Esophagus muscularis mucosa (tissue), 4 donors: ENCODE results near the gene EID3. TPM values are rescaled to one million over a fixed set of nuclear protein-coding genes. Genes with fewer than 3 reads are reported as not detected.
A peak's percentile ranks its signal among the peaks of the same experiment; 100 is the strongest.

ENCODE experiments used
- DNase-seq: peaks from one replicate; pipeline ENCODE4 v3.0.0-alpha.2; 2017; ENCODE audit errors: extremely low spot score
- H3K27ac ChIP-seq, 4 donors: fragments of 200-600 bp; sonication (generic); replicated peaks in 1 of 4; 1 replicate in 3 of 4; 2 replicates in 1 of 4; pipeline ENCODE4 v1.5.1; 2016 to 2019; ENCODE audit warnings: mild to moderate bottlenecking in 1 of 4
- H3K27me3 ChIP-seq, 4 donors: fragments of 200-600 bp; sonication (generic); one replicate each; pipeline versions ENCODE4 v1.5.1 to v1.6.0; 2016 to 2019
- H3K36me3 ChIP-seq, 4 donors: fragments of 200-600 bp; sonication (generic); one replicate each; pipeline ENCODE4 v1.5.1; 2016 to 2019
- H3K4me1 ChIP-seq, 4 donors: fragments of 200-600 bp; sonication (generic); one replicate each; pipeline ENCODE4 v1.5.1; 2016 to 2019
- H3K4me3 ChIP-seq, 4 donors: fragments of 200-600 bp; sonication (generic); 1 replicate in 2 of 4; 2 replicates in 2 of 4; pipeline ENCODE4 v1.5.1; 2016 to 2019; ENCODE audit warnings: mild to moderate bottlenecking in 4 of 4, moderate library complexity in 1 of 4
- H3K9me3 ChIP-seq, 4 donors: fragments of 200-600 bp; sonication (generic); 1 replicate in 3 of 4; 2 replicates in 1 of 4; pipeline ENCODE4 v1.5.1; 2016 to 2019
- CTCF ChIP-seq, 3 experiments: fragments of 200-600 bp in 2 of 3; fragments of 450-650 bp in 1 of 3; sonication (generic) in 2 of 3; IDR thresholded peaks; one replicate each; pipeline ENCODE4 v1.5.1; 2017 to 2019; ENCODE audit warnings: antibody characterized with exemption in 3 of 3, mild to moderate bottlenecking in 2 of 3, moderate library complexity in 1 of 3
- EP300 ChIP-seq: sonication (generic); formaldehyde crosslinking; IDR thresholded peaks from one replicate; pipeline ENCODE4 v1.6.1; 2017; ENCODE audit warnings: antibody characterized with exemption
- POLR2A ChIP-seq: fragments of 450-650 bp; IDR thresholded peaks from one replicate; pipeline ENCODE4 v1.6.1; 2017; ENCODE audit warnings: antibody characterized with exemption, moderate library complexity, mild to moderate bottlenecking, low read depth
- POLR2AphosphoS5 ChIP-seq, 2 donors: sonication (generic); formaldehyde crosslinking; IDR thresholded peaks; one replicate each; pipeline ENCODE4 v1.6.1; 2017; ENCODE audit warnings: antibody characterized with exemption in 2 of 2
- WGBS: methylation state at CpG from one replicate; pipeline ENCODE4 v1.1.5; 2018; 5-methylcytosine and 5-hydroxymethylcytosine counted together
- intact Hi-C: fragments of 100-400 bp; cut with DNase I; formaldehyde crosslinking; loops from one replicate; pipeline ENCODE4 v1.15.1; 2023
- total RNA-seq, 4 donors: library from RNA; depleted of rRNA; stranded (reverse); fragments of >200 nt; gene quantifications; one replicate each; pipeline versions ENCODE4 v1.1.0 to v1.2.1, GENCODE V29; 2016

EID3 gene
- total RNA-seq, 4 donors from 2014 or later: 7.6 to 19.5 (median 12.1) TPM

GRCh38 chr12:104294927-104295668 lies 8.4 kb upstream of the EID3 start:
- Histone ChIP-seq H3K9me3 (no peaks in the 10 kb centered on the region), H3K27me3 (no peaks in the 10 kb centered on the region), H3K4me1 (peaks cover 57 to 100% (median 95%) of the 10 kb centered on the region in 4 donors), H3K27ac (peak overlapping the region; percentile 6 to 58 (median 34)), H3K36me3 (peaks cover 19 to 98% (median 60%) of the 10 kb centered on the region in 4 donors), H3K4me3 (no peak overlapping the region)
- DNase-seq: no peak
- intact Hi-C loops: loop anchor here (5.0 kb wide), 1 partner anchor 62 kb away; no protein-coding TSS in a partner anchor
- TF ChIP-seq EP300 (no peak), CTCF (IDR thresholded peaks at IDR 0.05) (no peak), POLR2A (no peak), POLR2AphosphoS5 (IDR thresholded peaks at IDR 0.05) (no peak)
- 75% methylated on average over 9 of the region's 9 CpGs for WGBS

DNA sequence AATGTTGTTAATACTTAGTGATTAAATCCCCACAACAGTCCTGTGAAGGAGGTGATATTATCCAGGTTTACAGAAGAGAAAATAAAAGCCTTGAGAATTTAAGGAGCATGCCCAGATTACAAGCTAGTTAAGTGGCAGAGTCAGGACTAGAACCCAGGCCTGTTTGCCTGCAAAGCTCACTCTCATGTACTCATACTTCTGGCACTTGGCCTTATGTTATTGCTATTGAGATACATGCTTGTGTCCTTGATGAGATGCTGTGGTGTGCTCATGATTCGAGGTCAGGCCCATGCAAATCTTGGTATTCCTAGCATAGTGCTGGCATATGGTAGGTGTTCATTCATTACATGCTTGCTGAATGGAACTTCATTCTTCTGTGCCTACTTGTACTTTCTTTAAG lies 7.6 kb upstream of the EID3 start:
- Histone ChIP-seq H3K4me3 (no peak overlapping the region), H3K36me3 (peaks cover 16 to 97% (median 62%) of the 10 kb centered on the region in 4 donors), H3K27ac (peak overlapping the region in 3 of 4 donors; percentile 6 to 58 (median 48)), H3K4me1 (peaks cover 54 to 100% (median 98%) of the 10 kb centered on the region in 4 donors), H3K9me3 (no peaks in the 10 kb centered on the region), H3K27me3 (no peaks in the 10 kb centered on the region)
- intact Hi-C loops: no loop called here
- TF ChIP-seq POLR2AphosphoS5 (IDR thresholded peaks at IDR 0.05) (peak in 1 of 2 donors; percentile 42), CTCF (IDR thresholded peaks at IDR 0.05) (no peak), EP300 (no peak), POLR2A (no peak)
- 100% methylated on average over 1 of the region's 1 CpG for WGBS
- DNase-seq: no peak

DNA sequence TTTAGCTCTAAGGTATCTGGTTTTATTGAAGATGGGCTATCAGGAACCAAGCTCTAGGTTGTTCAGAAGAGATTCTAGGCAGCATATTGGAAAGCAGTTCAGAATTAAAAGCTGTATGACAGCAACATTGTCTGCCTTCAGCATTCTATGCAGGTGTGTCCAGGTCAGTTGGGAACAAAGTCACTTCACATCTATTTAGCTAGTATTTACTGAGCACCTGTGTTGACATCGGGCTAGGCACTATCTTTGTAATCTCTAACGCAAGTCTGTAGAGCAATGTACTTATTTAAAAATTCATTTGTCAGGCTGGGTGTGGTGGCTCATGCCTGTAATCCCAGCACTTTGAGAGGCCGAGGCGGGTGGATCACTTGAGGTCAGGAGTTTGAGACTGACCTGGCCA lies 6.8 kb upstream of the EID3 start:
- WGBS: 96% methylated on average over 4 of the region's 4 CpGs
- Histone ChIP-seq H3K4me1 (peaks cover 50 to 100% (median 97%) of the 10 kb centered on the region in 4 donors), H3K36me3 (peaks cover 8 to 90% (median 55%) of the 10 kb centered on the region in 4 donors), H3K4me3 (no peak overlapping the region), H3K27ac (peak overlapping the region in 1 of 4 donors; percentile 64), H3K9me3 (no peaks in the 10 kb centered on the region), H3K27me3 (no peaks in the 10 kb centered on the region)
- peak in 1 of 2 donors; percentile 8 for TF ChIP-seq POLR2AphosphoS5 (IDR thresholded peaks at IDR 0.05)
- TF ChIP-seq CTCF (IDR thresholded peaks at IDR 0.05): no peak
- TF ChIP-seq EP300: no peak
- TF ChIP-seq POLR2A: no peak
- intact Hi-C loops: no loop called here
- no peak for DNase-seq

- no peak for TF ChIP-seq CTCF (IDR thresholded peaks at IDR 0.05)
- no peak for TF ChIP-seq EP300
- TF ChIP-seq POLR2AphosphoS5 (IDR thresholded peaks at IDR 0.05): peak in 1 of 2 donors; percentile 18
- Histone ChIP-seq H3K27ac (peak overlapping the region in 3 of 4 donors; percentile 21 to 64 (median 52)), H3K27me3 (no peaks in the 10 kb centered on the region), H3K36me3 (peaks cover 0 to 81% (median 46%) of the 10 kb centered on the region in 4 donors), H3K9me3 (no peaks in the 10 kb centered on the region), H3K4me3 (no peak overlapping the region), H3K4me1 (peaks cover 48 to 100% (median 96%) of the 10 kb centered on the region in 4 donors)
- DNase-seq: no peak
- WGBS: 85% methylated on average over 10 of the region's 10 CpGs
- intact Hi-C loops: no loop called here
Measured at GRCh38 chr12:104297477-104298113, 5.9 kb upstream of the EID3 start.
